Measurements from ENCODE around the gene RIPOR1. TPM values are rescaled to one million over a fixed set of nuclear protein-coding genes. Genes with fewer than 3 reads are reported as not detected.

RIPOR1 gene
- total RNA-seq, 1 experiment from 2014 or later: 59.0 TPM

GRCh38 chr16:67555795-67556212 is 27.2 kb downstream of the RIPOR1 start:
- H3K4me3 Mint-ChIP-seq (ENCODE audit: low read depth, unreplicated experiment): peak overlapping the region; percentile 12
- H3K27me3 Mint-ChIP-seq (ENCODE audit: unreplicated experiment): no peaks in the 10 kb centered on the region
- intact Hi-C loops (cut with micrococcal nuclease; ENCODE audit: unreplicated experiment): no loop called here
- H3K9me3 Mint-ChIP-seq (ENCODE audit: low read depth, unreplicated experiment): no peaks in the 10 kb centered on the region
- H3K36me3 Mint-ChIP-seq (ENCODE audit: insufficient read depth, unreplicated experiment): peaks cover 14% of the 10 kb centered on the region
- peak overlapping the region; percentile 55 for H3K27ac Mint-ChIP-seq (ENCODE audit: unreplicated experiment)
- H3K4me1 Mint-ChIP-seq (ENCODE audit: low read depth, unreplicated experiment): peaks cover 18% of the 10 kb centered on the region
- TF ChIP-seq CTCF (IDR thresholded peaks at IDR 0.05; ENCODE audit: unreplicated experiment): no peak
- CTCF ChIA-PET: interaction anchor here (0.7 to 2.0 kb wide), 6 partner anchors 8 to 328 kb away, joined by 3 to 13 read pairs (median 4); partner anchors contain the start of genes ACD and GFOD2
- DNase-seq: no peak
- no TSS peak for BruUV-seq (replicated peaks)

GRCh38 chr16:67558859-67559258 is 30.2 kb downstream of the RIPOR1 start:
- Mint-ChIP-seq H3K9me3 (ENCODE audit: low read depth, unreplicated experiment) (no peaks in the 10 kb centered on the region), H3K27ac (ENCODE audit: unreplicated experiment) (no peak overlapping the region), H3K4me3 (ENCODE audit: low read depth, unreplicated experiment) (no peak overlapping the region), H3K36me3 (ENCODE audit: insufficient read depth, unreplicated experiment) (peaks cover 37% of the 10 kb centered on the region), H3K4me1 (ENCODE audit: low read depth, unreplicated experiment) (peaks cover 25% of the 10 kb centered on the region), H3K27me3 (ENCODE audit: unreplicated experiment) (no peaks in the 10 kb centered on the region)
- no TSS peak for BruUV-seq (replicated peaks)
- intact Hi-C loops (cut with micrococcal nuclease; ENCODE audit: unreplicated experiment): no loop called here
- no peak for DNase-seq
- TF ChIP-seq CTCF (IDR thresholded peaks at IDR 0.05; ENCODE audit: unreplicated experiment): no peak
- CTCF ChIA-PET: no interaction called here

- TF ChIP-seq CTCF (IDR thresholded peaks at IDR 0.05; ENCODE audit: unreplicated experiment): no peak
These were observed 32.3 kb downstream of the RIPOR1 start for GRCh38 chr16:67560827-67561342.

GRCh38 chr16:67561501-67561823 is 32.8 kb downstream of the RIPOR1 start:
- H3K4me1 Mint-ChIP-seq (ENCODE audit: low read depth, unreplicated experiment): peaks cover 20% of the 10 kb centered on the region
- BruUV-seq (replicated peaks): no TSS peak
- peak overlapping the region; percentile 93 for H3K27ac Mint-ChIP-seq (ENCODE audit: unreplicated experiment)
- TF ChIP-seq CTCF (IDR thresholded peaks at IDR 0.05; ENCODE audit: unreplicated experiment): no peak
- H3K36me3 Mint-ChIP-seq (ENCODE audit: insufficient read depth, unreplicated experiment): peaks cover 42% of the 10 kb centered on the region
- no peaks in the 10 kb centered on the region for H3K9me3 Mint-ChIP-seq (ENCODE audit: low read depth, unreplicated experiment)
- no peaks in the 10 kb centered on the region for H3K27me3 Mint-ChIP-seq (ENCODE audit: unreplicated experiment)
- no peak for DNase-seq
- CTCF ChIA-PET: interaction anchor here (0.5 to 4.1 kb wide), 5 partner anchors 8 to 99 kb away, joined by 3 to 37 read pairs (median 8); partner anchors contain the start of genes ACD and PARD6A
- peak overlapping the region; percentile 95 for H3K4me3 Mint-ChIP-seq (ENCODE audit: low read depth, unreplicated experiment)
- intact Hi-C loops (cut with micrococcal nuclease; ENCODE audit: unreplicated experiment): loop anchor here (5.0 kb wide), 1 partner anchor 81 kb away; no protein-coding TSS in a partner anchor

More at GRCh38 chr16:67560827-67561342, 32.3 kb downstream of the RIPOR1 start:
- Mint-ChIP-seq H3K36me3 (ENCODE audit: insufficient read depth, unreplicated experiment) (peaks cover 45% of the 10 kb centered on the region), H3K27me3 (ENCODE audit: unreplicated experiment) (no peaks in the 10 kb centered on the region), H3K9me3 (ENCODE audit: low read depth, unreplicated experiment) (no peaks in the 10 kb centered on the region), H3K27ac (ENCODE audit: unreplicated experiment) (peak overlapping the region; percentile 93), H3K4me1 (ENCODE audit: low read depth, unreplicated experiment) (peaks cover 24% of the 10 kb centered on the region), H3K4me3 (ENCODE audit: low read depth, unreplicated experiment) (peak overlapping the region; percentile 95)
- CTCF ChIA-PET: interaction anchor here (1.2 to 4.1 kb wide), 3 partner anchors 13 to 99 kb away, joined by 4 to 37 read pairs (median 21); partner anchors contain the start of genes ACD and PARD6A
- TSS peak; percentile 63 for BruUV-seq (replicated peaks)
- DNase-seq: no peak
- intact Hi-C loops (cut with micrococcal nuclease; ENCODE audit: unreplicated experiment): loop anchor here (5.0 kb wide), 1 partner anchor 81 kb away; no protein-coding TSS in a partner anchor

Data from Calu3 (cell line).